Large intestine (tissue), 3 donors: Measurements from ENCODE around the gene HES6. TPM values are rescaled to one million over a fixed set of nuclear protein-coding genes. Genes with fewer than 3 reads are reported as not detected.
A peak's percentile ranks its signal among the peaks of the same experiment; 100 is the strongest.

ENCODE experiments used
- DNase-seq, 2 donors: peaks; one replicate each; pipeline versions ENCODE4 v3.0.0 to v3.0.0-alpha.2; 2013
- H3K27ac ChIP-seq: one replicate; pipeline ENCODE4 v1.5.1; 2013; ENCODE audit warnings: low read length
- H3K27me3 ChIP-seq: 2 replicates; pipeline ENCODE4 v1.6.1; 2013; ENCODE audit warnings: low read length; ENCODE audit not compliant: control insufficient read depth, insufficient read depth
- H3K36me3 ChIP-seq: 2 replicates; pipeline ENCODE4 v1.6.1; 2013; ENCODE audit warnings: low read length; ENCODE audit not compliant: control insufficient read depth, insufficient read depth
- H3K4me1 ChIP-seq: one replicate; pipeline ENCODE4 v1.6.1; 2013; ENCODE audit warnings: low read length; ENCODE audit not compliant: control insufficient read depth, insufficient read depth
- H3K4me3 ChIP-seq: one replicate; pipeline ENCODE4 v1.5.1; 2013; ENCODE audit warnings: low read length
- H3K9me3 ChIP-seq: one replicate; pipeline ENCODE4 v1.6.1; 2013; ENCODE audit warnings: mild to moderate bottlenecking, low read depth, low read length, moderate library complexity; ENCODE audit not compliant: control insufficient read depth
- WGBS: methylation state at CpG from one replicate; pipeline ENCODE4 v1.1.5; 2013; ENCODE audit warnings: low lambda C conversion rate; ENCODE audit not compliant: insufficient coverage; 5-methylcytosine and 5-hydroxymethylcytosine counted together
- polyA plus RNA-seq: library from polyadenylated mRNA; unstranded; fragments of 120-200 nt; gene quantifications from one replicate; pipeline ENCODE4 v1.2.1, GENCODE V29; 2013

HES6 gene
- polyA plus RNA-seq, 1 donor: 24.4 TPM

GRCh38 chr2:238263204-238264071 is 23.6 kb upstream of the HES6 start:
- DNase-seq: peak; percentile 96 to 97
- Histone ChIP-seq H3K4me3 (no peak overlapping the region), H3K27me3 (no peaks in the 10 kb centered on the region), H3K4me1 (peaks cover 33% of the 10 kb centered on the region), H3K9me3 (no peaks in the 10 kb centered on the region), H3K27ac (peak overlapping the region; percentile 84), H3K36me3 (peaks cover 69% of the 10 kb centered on the region)
- WGBS: 23% methylated on average over 5 of the region's 13 CpGs

- Histone ChIP-seq H3K27ac (peak overlapping the region; percentile 84), H3K4me3 (no peak overlapping the region), H3K36me3 (peaks cover 69% of the 10 kb centered on the region), H3K27me3 (no peaks in the 10 kb centered on the region), H3K9me3 (no peaks in the 10 kb centered on the region), H3K4me1 (peaks cover 33% of the 10 kb centered on the region)
- DNase-seq: no peak
- no CpG with 5 or more reads among the region's 12 CpGs for WGBS
Measured at GRCh38 chr2:238262496-238263122, 22.8 kb upstream of the HES6 start.

GRCh38 chr2:238261718-238262375 is 22.0 kb upstream of the HES6 start:
- Histone ChIP-seq H3K27me3 (no peaks in the 10 kb centered on the region), H3K36me3 (peaks cover 67% of the 10 kb centered on the region), H3K9me3 (no peaks in the 10 kb centered on the region), H3K4me3 (no peak overlapping the region), H3K27ac (peak overlapping the region; percentile 84), H3K4me1 (peaks cover 35% of the 10 kb centered on the region)
- 100% methylated on average over 1 of the region's 16 CpGs for WGBS
- DNase-seq: no peak

GRCh38 chr2:238260883-238261282 is 21.0 kb upstream of the HES6 start:
- no CpG with 5 or more reads among the region's 18 CpGs for WGBS
- H3K9me3 ChIP-seq: no peaks in the 10 kb centered on the region
- no peak overlapping the region for H3K27ac ChIP-seq
- peaks cover 36% of the 10 kb centered on the region for H3K4me1 ChIP-seq
- H3K36me3 ChIP-seq: peaks cover 71% of the 10 kb centered on the region
- DNase-seq: peak in 1 of 2 donors; percentile 36
- H3K27me3 ChIP-seq: no peaks in the 10 kb centered on the region
- H3K4me3 ChIP-seq: no peak overlapping the region

GRCh38 chr2:238259061-238260020 is 19.5 kb upstream of the HES6 start:
- Histone ChIP-seq H3K36me3 (peaks cover 73% of the 10 kb centered on the region), H3K9me3 (no peaks in the 10 kb centered on the region), H3K27ac (no peak overlapping the region), H3K4me3 (no peak overlapping the region), H3K4me1 (peaks cover 36% of the 10 kb centered on the region), H3K27me3 (no peaks in the 10 kb centered on the region)
- 80% methylated on average over 1 of the region's 21 CpGs for WGBS
- DNase-seq: no peak

GRCh38 chr2:238257786-238258700 is 18.2 kb upstream of the HES6 start:
- DNase-seq: no peak
- no peaks in the 10 kb centered on the region for H3K9me3 ChIP-seq
- peaks cover 32% of the 10 kb centered on the region for H3K4me1 ChIP-seq
- no peaks in the 10 kb centered on the region for H3K27me3 ChIP-seq
- no peak overlapping the region for H3K27ac ChIP-seq
- peaks cover 80% of the 10 kb centered on the region for H3K36me3 ChIP-seq
- H3K4me3 ChIP-seq: no peak overlapping the region
- WGBS: no CpG with 5 or more reads among the region's 15 CpGs

GRCh38 chr2:238256594-238257104 is 16.8 kb upstream of the HES6 start:
- Histone ChIP-seq H3K27me3 (no peaks in the 10 kb centered on the region), H3K27ac (no peak overlapping the region)
- peak; percentile 83 to 88 for DNase-seq

GRCh38 chr2:238256111-238256510 is 16.3 kb upstream of the HES6 start:
- H3K4me1 ChIP-seq: peaks cover 12% of the 10 kb centered on the region
- H3K9me3 ChIP-seq: no peaks in the 10 kb centered on the region
- H3K36me3 ChIP-seq: peaks cover 81% of the 10 kb centered on the region
- no peak for DNase-seq
- H3K27ac ChIP-seq: no peak overlapping the region
- H3K27me3 ChIP-seq: no peaks in the 10 kb centered on the region
- WGBS: no CpG with 5 or more reads among the region's 6 CpGs
- no peak overlapping the region for H3K4me3 ChIP-seq

More at GRCh38 chr2:238256594-238257104, 16.8 kb upstream of the HES6 start:
- no peak overlapping the region for H3K4me3 ChIP-seq
- no CpG with 5 or more reads among the region's 18 CpGs for whole genome bisulfite sequencing
- no peaks in the 10 kb centered on the region for H3K9me3 ChIP-seq
- peaks cover 80% of the 10 kb centered on the region for H3K36me3 ChIP-seq
- peaks cover 18% of the 10 kb centered on the region for H3K4me1 ChIP-seq

GRCh38 chr2:238255636-238256035 is 15.8 kb upstream of the HES6 start:
- H3K36me3 ChIP-seq: peaks cover 86% of the 10 kb centered on the region
- no peak for DNase-seq
- H3K9me3 ChIP-seq: no peaks in the 10 kb centered on the region
- 100% methylated on average over 2 of the region's 8 CpGs for WGBS
- no peaks in the 10 kb centered on the region for H3K27me3 ChIP-seq
- no peak overlapping the region for H3K4me3 ChIP-seq
- no peak overlapping the region for H3K27ac ChIP-seq
- peaks cover 8% of the 10 kb centered on the region for H3K4me1 ChIP-seq
